ENCODE results near the gene TERT. TPM values are rescaled to one million over a fixed set of nuclear protein-coding genes. Genes with fewer than 3 reads are reported as not detected.

Gene TERT
- total and polyA plus RNA-seq, 5 donors, result not detected

DNA sequence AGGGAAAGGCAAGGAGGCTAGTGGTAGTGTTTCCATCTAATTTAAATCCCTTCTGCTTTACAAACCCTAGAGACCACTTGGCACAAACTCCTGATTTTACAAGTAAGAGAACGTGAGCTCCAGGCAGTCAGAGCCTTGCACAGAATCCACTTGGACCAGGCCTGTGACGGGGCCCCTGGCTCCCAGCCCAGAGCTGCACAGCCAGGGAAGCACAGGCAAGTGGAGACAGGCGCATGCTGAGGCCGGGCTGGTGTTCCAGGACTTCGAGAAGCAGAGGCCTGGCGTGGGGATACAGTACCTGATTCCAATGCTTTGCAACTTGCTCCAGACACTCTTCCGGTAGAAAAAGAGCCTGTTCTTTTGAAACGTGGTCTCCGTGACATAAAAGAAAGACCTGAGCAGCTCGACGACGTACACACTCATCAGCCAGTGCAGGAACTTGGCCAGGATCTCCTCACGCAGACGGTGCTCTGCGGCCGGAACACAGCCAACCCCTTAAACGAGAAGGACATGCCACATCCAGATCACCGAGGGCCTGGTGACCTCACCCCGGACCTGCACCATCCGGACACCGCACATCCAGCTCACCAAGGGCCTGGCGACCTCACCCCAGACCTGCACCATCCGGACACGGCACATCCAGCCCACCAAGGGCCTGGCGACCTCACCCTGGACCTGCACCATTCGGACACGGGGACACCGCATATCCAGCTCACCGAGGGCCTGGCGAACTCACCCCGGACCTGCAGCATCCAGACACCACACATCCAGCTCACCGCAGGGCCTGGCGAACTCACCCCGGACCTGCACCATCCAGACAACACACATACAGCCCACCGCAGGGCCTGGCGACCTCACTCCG is 12.5 kb downstream of the TERT start:
- intact Hi-C loops (cut with DNase I), result no loop called here
- no peak overlapping the region for H3K27ac ChIP-seq (ENCODE audit: low read length)
- H3K4me3 ChIP-seq (ENCODE audit: low read length), result no peak overlapping the region
- ATAC-seq (no peak), DNase-seq (peak in 2 of 3 donors; percentile 22 to 72)
- no peaks in the 10 kb centered on the region for H3K9me3 ChIP-seq (ENCODE audit: control insufficient read depth, low read length)
- H3K4me1 ChIP-seq (ENCODE audit: control insufficient read depth, insufficient read depth, low read length), result no peaks in the 10 kb centered on the region
- no peaks in the 10 kb centered on the region for H3K27me3 ChIP-seq (ENCODE audit: control insufficient read depth, insufficient read depth)
- WGBS, result 78% methylated on average over 37 of the region's 37 CpGs

GRCh38 chr5:1281038-1281882 is 13.6 kb downstream of the TERT start:
- H3K27ac ChIP-seq (ENCODE audit: low read length), result no peak overlapping the region
- ATAC-seq (no peak), DNase-seq (peak in 1 of 3 donors; percentile 27)
- H3K4me3 ChIP-seq (ENCODE audit: low read length), result no peak overlapping the region
- intact Hi-C loops (cut with DNase I), result no loop called here
- H3K4me1 ChIP-seq (ENCODE audit: control insufficient read depth, insufficient read depth, low read length), result no peaks in the 10 kb centered on the region
- H3K27me3 ChIP-seq (ENCODE audit: control insufficient read depth, insufficient read depth), result no peaks in the 10 kb centered on the region
- WGBS, result 79% methylated on average over 16 of the region's 16 CpGs
- no peaks in the 10 kb centered on the region for H3K9me3 ChIP-seq (ENCODE audit: control insufficient read depth, low read length)

GRCh38 chr5:1280177-1281037 is 14.5 kb downstream of the TERT start:
- WGBS, result 87% methylated on average over 32 of the region's 32 CpGs
- intact Hi-C loops (cut with DNase I), result no loop called here
- Histone ChIP-seq H3K27ac (ENCODE audit: low read length) (no peak overlapping the region), H3K27me3 (ENCODE audit: control insufficient read depth, insufficient read depth) (no peaks in the 10 kb centered on the region), H3K9me3 (ENCODE audit: control insufficient read depth, low read length) (no peaks in the 10 kb centered on the region), H3K4me1 (ENCODE audit: control insufficient read depth, insufficient read depth, low read length) (no peaks in the 10 kb centered on the region), H3K4me3 (ENCODE audit: low read length) (no peak overlapping the region)
- peak in 1 of 2 donors; percentile 31 for ATAC-seq
- peak in 2 of 3 donors; percentile 40 to 49 for DNase-seq

GRCh38 chr5:1279443-1280151 is 15.3 kb downstream of the TERT start:
- Histone ChIP-seq H3K9me3 (ENCODE audit: control insufficient read depth, low read length) (no peaks in the 10 kb centered on the region), H3K27ac (ENCODE audit: low read length) (no peak overlapping the region), H3K27me3 (ENCODE audit: control insufficient read depth, insufficient read depth) (no peaks in the 10 kb centered on the region), H3K4me3 (ENCODE audit: low read length) (no peak overlapping the region), H3K4me1 (ENCODE audit: control insufficient read depth, insufficient read depth, low read length) (no peaks in the 10 kb centered on the region)
- ATAC-seq, result no peak
- peak in 2 of 3 donors; percentile 37 to 41 for DNase-seq
- intact Hi-C loops (cut with DNase I), result no loop called here
- 90% methylated on average over 34 of the region's 34 CpGs for WGBS

DNA sequence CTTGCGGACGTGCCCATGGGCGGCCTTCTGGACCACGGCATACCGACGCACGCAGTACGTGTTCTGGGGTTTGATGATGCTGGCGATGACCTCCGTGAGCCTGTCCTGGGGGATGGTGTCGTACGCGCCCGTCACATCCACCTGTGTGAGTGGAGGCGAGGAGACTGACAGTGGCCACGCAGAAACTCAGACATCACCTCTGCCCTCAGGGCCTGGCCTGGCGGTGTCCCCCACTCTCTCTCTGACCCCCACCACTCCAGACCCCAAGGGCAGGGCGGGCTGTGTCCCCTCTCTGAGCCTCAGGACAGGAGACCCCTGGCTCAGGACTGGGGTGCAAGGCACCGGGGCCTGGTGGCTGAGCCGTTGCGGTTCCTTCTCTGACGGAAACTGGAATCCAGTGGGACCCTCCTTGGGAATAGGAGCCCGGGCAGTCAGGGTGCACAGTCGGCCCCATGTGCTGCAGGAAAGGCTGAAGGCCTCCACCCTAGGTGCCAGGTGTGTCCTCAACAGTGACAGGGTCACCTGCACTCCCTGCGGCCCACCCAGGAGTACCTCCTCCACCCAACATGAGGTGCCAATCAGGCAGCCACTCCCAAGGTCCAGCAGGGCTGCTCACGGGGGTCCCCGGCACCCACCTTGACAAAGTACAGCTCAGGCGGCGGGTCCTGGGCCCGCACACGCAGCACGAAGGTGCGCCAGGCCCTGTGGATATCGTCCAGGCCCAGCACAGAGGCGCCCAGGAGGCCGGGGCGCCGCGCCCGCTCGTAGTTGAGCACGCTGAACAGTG is 16.0 kb downstream of the TERT start:
- intact Hi-C loops (cut with DNase I), result no loop called here
- DNase-seq (peak in 2 of 3 donors; percentile 40 to 42), ATAC-seq (no peak)
- WGBS, result 93% methylated on average over 42 of the region's 42 CpGs
- H3K9me3 ChIP-seq (ENCODE audit: control insufficient read depth, low read length), result no peaks in the 10 kb centered on the region
- H3K4me1 ChIP-seq (ENCODE audit: control insufficient read depth, insufficient read depth, low read length), result no peaks in the 10 kb centered on the region
- H3K27me3 ChIP-seq (ENCODE audit: control insufficient read depth, insufficient read depth), result no peaks in the 10 kb centered on the region
- H3K4me3 ChIP-seq (ENCODE audit: low read length), result no peak overlapping the region
- no peak overlapping the region for H3K27ac ChIP-seq (ENCODE audit: low read length)

DNA sequence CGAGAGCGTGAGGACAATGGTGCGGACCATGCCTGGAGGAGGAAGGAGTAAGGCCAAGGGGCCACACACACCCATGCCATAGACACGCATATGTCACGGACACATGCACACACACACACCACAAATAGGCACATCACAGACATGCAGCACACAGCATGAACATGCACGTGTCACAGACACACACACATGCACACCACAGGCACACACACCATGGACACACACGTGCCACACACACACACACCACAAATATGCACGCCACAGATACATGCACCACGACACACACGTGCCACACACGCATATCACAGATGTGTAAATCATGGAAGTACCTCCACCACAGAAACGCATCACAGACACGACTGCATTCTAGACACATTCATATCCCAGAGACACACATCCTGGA is 16.7 kb downstream of the TERT start:
- WGBS, result 94% methylated on average over 13 of the region's 13 CpGs
- Histone ChIP-seq H3K9me3 (ENCODE audit: control insufficient read depth, low read length) (no peaks in the 10 kb centered on the region), H3K4me3 (ENCODE audit: low read length) (no peak overlapping the region), H3K27ac (ENCODE audit: low read length) (no peak overlapping the region), H3K27me3 (ENCODE audit: control insufficient read depth, insufficient read depth) (no peaks in the 10 kb centered on the region), H3K4me1 (ENCODE audit: control insufficient read depth, insufficient read depth, low read length) (no peaks in the 10 kb centered on the region)
- intact Hi-C loops (cut with DNase I), result no loop called here
- DNase-seq, result no peak
- no peak for ATAC-seq

DNA sequence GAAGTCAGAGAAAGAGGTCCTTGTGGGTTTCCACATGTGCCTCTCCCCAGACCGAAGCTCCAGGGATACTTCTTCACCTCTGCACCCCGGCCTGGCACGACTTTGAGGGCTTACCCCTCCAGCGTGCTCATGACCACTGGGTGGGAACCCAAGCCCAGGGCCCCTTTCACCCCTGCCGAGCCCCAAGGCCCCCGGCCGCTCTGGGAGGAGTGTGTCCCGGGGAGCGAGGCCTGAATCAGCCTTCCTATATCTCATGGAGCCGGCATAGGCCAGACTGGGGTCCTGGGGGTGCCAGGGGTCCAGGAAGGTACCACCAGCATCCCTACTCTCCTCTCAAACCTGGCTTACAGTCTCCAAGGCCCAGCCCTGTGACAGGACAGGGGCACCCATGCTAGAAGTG is 17.1 kb downstream of the TERT start:
- WGBS, result 90% methylated on average over 10 of the region's 10 CpGs
- Histone ChIP-seq H3K4me1 (ENCODE audit: control insufficient read depth, insufficient read depth, low read length) (no peaks in the 10 kb centered on the region), H3K27me3 (ENCODE audit: control insufficient read depth, insufficient read depth) (no peaks in the 10 kb centered on the region), H3K4me3 (ENCODE audit: low read length) (no peak overlapping the region), H3K27ac (ENCODE audit: low read length) (no peak overlapping the region), H3K9me3 (ENCODE audit: control insufficient read depth, low read length) (no peaks in the 10 kb centered on the region)
- intact Hi-C loops (cut with DNase I), result no loop called here
- ATAC-seq, result no peak
- peak in 1 of 3 donors; percentile 21 for DNase-seq

DNA sequence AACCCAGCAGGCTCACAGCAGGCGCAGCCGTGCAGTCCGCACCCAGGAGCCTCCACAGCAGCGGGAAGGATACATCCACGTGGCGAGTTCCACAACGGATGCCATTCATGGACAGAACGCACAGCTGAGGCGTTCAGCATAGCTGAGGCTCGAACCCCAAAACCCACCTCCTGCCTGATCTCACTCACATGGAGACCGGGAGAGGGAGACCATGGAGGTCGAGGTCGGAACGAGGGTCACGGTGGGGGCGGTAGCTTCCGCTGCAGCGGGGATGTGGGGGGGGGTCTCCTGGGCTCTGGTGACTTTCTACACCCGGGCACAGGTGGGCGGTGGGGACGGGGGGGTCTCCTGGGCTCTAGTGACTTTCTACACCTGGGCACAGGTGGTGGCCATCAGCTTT is 17.5 kb downstream of the TERT start:
- intact Hi-C loops (cut with DNase I), result no loop called here
- Histone ChIP-seq H3K4me1 (ENCODE audit: control insufficient read depth, insufficient read depth, low read length) (no peaks in the 10 kb centered on the region), H3K4me3 (ENCODE audit: low read length) (no peak overlapping the region), H3K27ac (ENCODE audit: low read length) (no peak overlapping the region), H3K9me3 (ENCODE audit: control insufficient read depth, low read length) (no peaks in the 10 kb centered on the region), H3K27me3 (ENCODE audit: control insufficient read depth, insufficient read depth) (no peaks in the 10 kb centered on the region)
- 87% methylated on average over 21 of the region's 21 CpGs for WGBS
- DNase-seq (peak in 2 of 3 donors; percentile 36 to 50), ATAC-seq (no peak)

GRCh38 chr5:1276930-1277329 is 17.9 kb downstream of the TERT start:
- ATAC-seq (no peak), DNase-seq (peak in 2 of 3 donors; percentile 24 to 37)
- Histone ChIP-seq H3K4me3 (ENCODE audit: low read length) (no peak overlapping the region), H3K4me1 (ENCODE audit: control insufficient read depth, insufficient read depth, low read length) (no peaks in the 10 kb centered on the region), H3K9me3 (ENCODE audit: control insufficient read depth, low read length) (no peaks in the 10 kb centered on the region), H3K27ac (ENCODE audit: low read length) (no peak overlapping the region), H3K27me3 (ENCODE audit: control insufficient read depth, insufficient read depth) (no peaks in the 10 kb centered on the region)
- WGBS, result 86% methylated on average over 20 of the region's 20 CpGs
- intact Hi-C loops (cut with DNase I), result no loop called here
